ENCODE results near the gene OR7C1. TPM values are rescaled to one million over a fixed set of nuclear protein-coding genes. Genes with fewer than 3 reads are reported as not detected.
"Not testable (repeated sequence)": the region's sequence is repeated elsewhere in the genome, so short reads cannot be mapped to it uniquely, and the experiment has no call there.

The OR7C1 gene
- total and polyA plus RNA-seq, 2 of the 8 experiments (the other 6 are each of a cell fraction or from before 2014, with no cell fraction given): not detected

- no peak for TF ChIP-seq CTBP2 (IDR thresholded peaks at IDR 0.05; ENCODE audit: borderline replicate concordance, insufficient read depth, insufficient read length, low read length)
- TF ChIP-seq CHD1 (IDR thresholded peaks at IDR 0.05; ENCODE audit: low read depth, low read length): no peak
These were observed 60.6 kb downstream of the OR7C1 start (continued) for GRCh38 chr19:14774373-14774772.

DNA sequence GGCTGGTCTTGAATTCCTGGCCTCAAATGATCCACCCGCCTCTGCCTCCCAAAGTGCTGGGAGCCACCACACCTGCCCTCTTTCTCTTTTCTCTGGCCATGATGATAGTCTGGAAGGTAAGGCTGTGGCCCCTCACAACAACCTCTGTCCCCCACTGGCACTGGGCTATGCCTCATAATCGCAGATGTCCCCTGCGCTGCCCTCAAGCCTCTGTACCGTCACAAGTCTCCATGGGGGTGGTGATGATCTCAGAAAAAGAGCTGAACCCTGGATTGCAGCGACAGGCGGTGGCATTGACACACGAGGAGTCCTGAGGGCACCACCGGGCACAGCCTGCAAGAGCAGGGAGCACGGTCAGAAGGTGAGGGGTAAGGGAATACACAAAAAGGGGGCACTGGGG is 61.3 kb downstream of the OR7C1 start:
- H3K18ac ChIP-seq (ENCODE audit: extremely low read depth, low read length); H3K4me2 ChIP-seq (ENCODE audit: insufficient read depth in 1 of 2, low read depth in 2 of 2, low read length in 2 of 2); H2AK5ac ChIP-seq (ENCODE audit: low read depth, low read length); H4K20me1 ChIP-seq (replicated peaks in 1 of 2; ENCODE audit: control insufficient read depth in 1 of 2, insufficient read depth in 2 of 2, low read length in 2 of 2); H3K9ac ChIP-seq (replicated peaks in 1 of 4; ENCODE audit: extremely low read depth in 1 of 4, low read depth in 3 of 4, low read length in 3 of 4); H3K36me3 ChIP-seq (ENCODE audit: control insufficient read depth in 2 of 4, insufficient read depth in 4 of 4, low read length in 3 of 4); H3K27me3 ChIP-seq (replicated peaks in 1 of 4; ENCODE audit: control insufficient read depth in 3 of 4, extremely low read depth in 1 of 4, insufficient read depth in 3 of 4, low read length in 3 of 4); H3K79me2 ChIP-seq (ENCODE audit: control insufficient read depth in 1 of 2, insufficient read depth in 2 of 2, low read length in 2 of 2); H2BK12ac ChIP-seq (ENCODE audit: low read depth, low read length); H3K14ac ChIP-seq (ENCODE audit: insufficient read length); FAIRE-seq; H3K27ac ChIP-seq (ENCODE audit: low read depth, low read length); H3K4me1 ChIP-seq (replicated peaks in 1 of 4; ENCODE audit: control insufficient read depth in 3 of 4, insufficient read depth in 4 of 4, low read length in 3 of 4); H3K4ac ChIP-seq (replicated peaks; ENCODE audit: insufficient read length, low read depth, low read length); H3K79me1 ChIP-seq (ENCODE audit: low read depth, low read length); H2BK20ac ChIP-seq (ENCODE audit: low read length); H3K9me3 ChIP-seq (ENCODE audit: insufficient read depth in 2 of 2, low read depth in 1 of 2, low read length in 1 of 2); H4K5ac ChIP-seq (ENCODE audit: insufficient read length, low read depth, low read length); H2BK5ac ChIP-seq (ENCODE audit: low read depth, low read length); H2AFZ ChIP-seq (ENCODE audit: low read length); H3K23ac ChIP-seq (ENCODE audit: insufficient read length); H3K56ac ChIP-seq (replicated peaks; ENCODE audit: insufficient read length, low read depth, low read length); H2BK120ac ChIP-seq (replicated peaks; ENCODE audit: low read depth, low read length); POLR2A ChIA-PET (ENCODE audit: partially characterized antibody); H2BK15ac ChIP-seq (ENCODE audit: low read length); H4K91ac ChIP-seq (replicated peaks; ENCODE audit: insufficient read length, low read length); H3K4me3 ChIP-seq (ENCODE audit: extremely low read depth in 1 of 4, insufficient read depth in 2 of 4, low read depth in 3 of 4, low read length in 4 of 4); H4K8ac ChIP-seq (ENCODE audit: extremely low read depth, insufficient read depth, low read length): not testable (repeated sequence)
- H3K23me2 ChIP-seq (ENCODE audit: low read depth, low read length): peaks cover 11% of the 10 kb centered on the region; the same call in 1 of the 2 replicates
- DNase-seq (ENCODE audit: low read depth in 1 of 2, low spot score in 2 of 2): peak in 1 of 2 experiments; percentile 17
- 89% methylated on average over 9 of the region's 9 CpGs; no CpG with 5 or more reads in 1 of the 2 experiments for WGBS, 2 experiments (ENCODE audit: extremely low coverage in 1 of 2, insufficient coverage in 1 of 2, insufficient read length in 1 of 2, insufficient replicate concordance in 2 of 2, low coverage in 1 of 2, low lambda C conversion rate in 2 of 2, missing lambda C conversion rate in 1 of 2)
- CTCF ChIA-PET (ENCODE audit: partially characterized antibody): interaction anchor here (1.5 to 3.0 kb wide), 2 partner anchors 9 to 13 kb away, joined by 4 to 13 read pairs; no protein-coding TSS in a partner anchor

Data from H1 (cell line).